ENCODE results near the gene PDE4D.

Gene PDE4D

DNA sequence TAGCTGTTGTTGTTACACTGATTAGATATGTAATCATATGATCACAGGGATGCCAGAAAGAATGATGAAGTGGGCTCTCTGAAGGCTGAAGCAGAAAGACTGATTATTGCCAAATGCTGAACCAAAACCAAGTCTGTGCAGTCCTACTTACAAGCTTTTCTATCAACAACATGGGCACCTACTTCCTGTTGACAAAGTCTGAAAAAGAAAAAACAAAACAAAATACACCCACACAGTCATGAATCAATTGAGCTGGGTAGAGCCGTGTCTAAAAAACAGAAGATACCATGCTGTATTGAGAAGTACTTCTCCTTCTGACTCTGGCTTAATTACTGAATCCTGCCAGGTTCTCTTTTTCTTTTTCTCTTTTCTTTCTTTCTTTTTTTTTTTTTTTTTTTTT is 947.3 kb downstream of the PDE4D start:
- no peak for ATAC-seq
- TF ChIP-seq OSR1 (CRISPR knock-in tag; IDR thresholded peaks at IDR 0.05) (no peak), PPARA (CRISPR knock-in tag; IDR thresholded peaks at IDR 0.05; ENCODE audit: borderline replicate concordance) (no peak), ESRRG (CRISPR knock-in tag; IDR thresholded peaks at IDR 0.05) (no peak), CSDC2 (CRISPR knock-in tag; IDR thresholded peaks at IDR 0.05) (no peak), TOX (CRISPR knock-in tag; IDR thresholded peaks at IDR 0.05; ENCODE audit: borderline replicate concordance) (no peak), ISL1 (CRISPR knock-in tag; IDR thresholded peaks at IDR 0.05) (no peak)

DNA sequence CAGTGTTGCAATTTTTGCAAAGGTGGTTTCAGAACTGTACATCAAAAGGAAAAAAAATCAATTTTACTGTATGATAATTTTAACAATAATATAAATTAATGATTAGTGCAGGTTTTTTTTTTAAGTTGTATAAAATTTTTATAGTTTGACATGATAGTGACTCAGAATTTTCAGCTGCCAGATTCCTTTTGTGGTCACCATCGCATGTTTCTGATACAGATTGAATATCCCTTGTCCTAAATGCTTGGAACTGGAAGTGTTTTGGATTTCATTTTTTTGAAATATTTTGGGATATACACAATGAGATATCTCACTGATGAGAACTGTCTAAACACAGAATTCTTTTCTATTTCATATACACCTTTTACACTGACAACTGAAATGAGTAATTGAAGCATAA is 949.3 kb downstream of the PDE4D start:
- ATAC-seq = no peak
- TF ChIP-seq ZNF8 (CRISPR knock-in tag; IDR thresholded peaks at IDR 0.05) (no peak), BACH2 (CRISPR knock-in tag; IDR thresholded peaks at IDR 0.05; ENCODE audit: borderline replicate concordance) (no peak), RARB (CRISPR knock-in tag; IDR thresholded peaks at IDR 0.05) (no peak)

DNA sequence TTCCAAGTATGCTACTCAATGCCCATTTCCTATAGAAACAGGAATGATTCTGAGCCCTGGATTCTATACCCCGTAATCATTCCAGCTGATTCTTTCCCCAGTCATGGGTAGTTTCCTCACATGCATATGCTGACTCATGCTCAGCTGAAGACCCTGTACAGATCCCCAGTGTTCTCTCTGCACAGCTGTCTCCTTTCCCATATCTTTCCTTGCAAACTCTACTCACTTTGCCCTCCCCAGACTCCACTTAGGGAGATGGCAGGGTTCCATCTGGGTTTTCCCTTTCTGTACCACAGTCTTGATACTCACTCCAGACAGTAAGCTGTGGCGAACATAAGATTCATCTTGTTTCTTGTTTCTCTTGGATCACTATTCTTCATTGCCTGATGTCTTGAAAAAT is 953.1 kb downstream of the PDE4D start:
- TF ChIP-seq RARB (CRISPR knock-in tag; IDR thresholded peaks at IDR 0.05) = no peak
- TF ChIP-seq, protein P1, sequence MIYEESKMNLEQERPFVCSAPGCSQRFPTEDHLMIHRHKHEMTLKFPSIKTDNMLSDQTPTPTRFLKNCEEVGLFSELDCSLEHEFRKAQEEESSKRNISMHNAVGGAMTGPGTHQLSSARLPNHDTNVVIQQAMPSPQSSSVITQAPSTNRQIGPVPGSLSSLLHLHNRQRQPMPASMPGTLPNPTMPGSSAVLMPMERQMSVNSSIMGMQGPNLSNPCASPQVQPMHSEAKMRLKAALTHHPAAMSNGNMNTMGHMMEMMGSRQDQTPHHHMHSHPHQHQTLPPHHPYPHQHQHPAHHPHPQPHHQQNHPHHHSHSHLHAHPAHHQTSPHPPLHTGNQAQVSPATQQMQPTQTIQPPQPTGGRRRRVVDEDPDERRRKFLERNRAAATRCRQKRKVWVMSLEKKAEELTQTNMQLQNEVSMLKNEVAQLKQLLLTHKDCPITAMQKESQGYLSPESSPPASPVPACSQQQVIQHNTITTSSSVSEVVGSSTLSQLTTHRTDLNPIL (CRISPR knock-in tag; IDR thresholded peaks at IDR 0.05; ENCODE audit: low read depth) = no peak
- ATAC-seq = no peak

DNA sequence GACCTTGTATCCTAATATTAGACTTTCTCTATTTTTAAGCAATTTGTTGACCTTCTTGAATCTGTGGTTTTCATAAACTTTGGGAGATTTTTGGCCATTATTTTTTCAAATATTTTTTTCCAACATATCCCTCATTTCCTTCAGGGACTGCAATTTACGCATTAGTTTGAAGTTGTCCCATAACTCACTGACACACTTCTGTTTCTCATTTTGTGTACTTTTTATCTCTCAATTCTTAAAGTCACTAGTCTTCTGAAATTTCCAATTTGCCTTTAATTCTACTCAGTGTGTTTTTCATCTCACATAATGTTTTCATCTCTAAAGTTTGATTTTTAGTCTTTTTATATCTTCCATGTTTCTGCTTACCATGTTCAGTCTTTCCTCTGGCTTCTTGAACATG is 953.9 kb downstream of the PDE4D start:
- no peak for ATAC-seq
- TF ChIP-seq ZNF8 (CRISPR knock-in tag; IDR thresholded peaks at IDR 0.05) (no peak), SNAI2 (CRISPR knock-in tag; IDR thresholded peaks at IDR 0.05) (no peak), CSDC2 (CRISPR knock-in tag; IDR thresholded peaks at IDR 0.05) (no peak), ESRRG (CRISPR knock-in tag; IDR thresholded peaks at IDR 0.05) (no peak), ZNF565 (CRISPR knock-in tag; conservative IDR thresholded peaks at IDR 0.05; ENCODE audit: low read depth) (no peak), ZC3H10 (CRISPR knock-in tag; IDR thresholded peaks at IDR 0.05) (no peak), BACH2 (CRISPR knock-in tag; IDR thresholded peaks at IDR 0.05; ENCODE audit: borderline replicate concordance) (no peak), RARB (CRISPR knock-in tag; IDR thresholded peaks at IDR 0.05) (no peak), OSR1 (CRISPR knock-in tag; IDR thresholded peaks at IDR 0.05) (no peak), ZFP30 (CRISPR knock-in tag; IDR thresholded peaks at IDR 0.05) (no peak), TOX (CRISPR knock-in tag; IDR thresholded peaks at IDR 0.05; ENCODE audit: borderline replicate concordance) (no peak), GLIS3 (CRISPR knock-in tag; IDR thresholded peaks at IDR 0.05) (no peak), PPARA (CRISPR knock-in tag; IDR thresholded peaks at IDR 0.05; ENCODE audit: borderline replicate concordance) (no peak), ZNF70 (CRISPR knock-in tag; IDR thresholded peaks at IDR 0.05) (no peak)
- TF ChIP-seq, protein P2, sequence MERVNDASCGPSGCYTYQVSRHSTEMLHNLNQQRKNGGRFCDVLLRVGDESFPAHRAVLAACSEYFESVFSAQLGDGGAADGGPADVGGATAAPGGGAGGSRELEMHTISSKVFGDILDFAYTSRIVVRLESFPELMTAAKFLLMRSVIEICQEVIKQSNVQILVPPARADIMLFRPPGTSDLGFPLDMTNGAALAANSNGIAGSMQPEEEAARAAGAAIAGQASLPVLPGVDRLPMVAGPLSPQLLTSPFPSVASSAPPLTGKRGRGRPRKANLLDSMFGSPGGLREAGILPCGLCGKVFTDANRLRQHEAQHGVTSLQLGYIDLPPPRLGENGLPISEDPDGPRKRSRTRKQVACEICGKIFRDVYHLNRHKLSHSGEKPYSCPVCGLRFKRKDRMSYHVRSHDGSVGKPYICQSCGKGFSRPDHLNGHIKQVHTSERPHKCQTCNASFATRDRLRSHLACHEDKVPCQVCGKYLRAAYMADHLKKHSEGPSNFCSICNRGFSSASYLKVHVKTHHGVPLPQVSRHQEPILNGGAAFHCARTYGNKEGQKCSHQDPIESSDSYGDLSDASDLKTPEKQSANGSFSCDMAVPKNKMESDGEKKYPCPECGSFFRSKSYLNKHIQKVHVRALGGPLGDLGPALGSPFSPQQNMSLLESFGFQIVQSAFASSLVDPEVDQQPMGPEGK (CRISPR knock-in tag; IDR thresholded peaks at IDR 0.05; ENCODE audit: borderline replicate concordance) = no peak
- TF ChIP-seq, protein P3, sequence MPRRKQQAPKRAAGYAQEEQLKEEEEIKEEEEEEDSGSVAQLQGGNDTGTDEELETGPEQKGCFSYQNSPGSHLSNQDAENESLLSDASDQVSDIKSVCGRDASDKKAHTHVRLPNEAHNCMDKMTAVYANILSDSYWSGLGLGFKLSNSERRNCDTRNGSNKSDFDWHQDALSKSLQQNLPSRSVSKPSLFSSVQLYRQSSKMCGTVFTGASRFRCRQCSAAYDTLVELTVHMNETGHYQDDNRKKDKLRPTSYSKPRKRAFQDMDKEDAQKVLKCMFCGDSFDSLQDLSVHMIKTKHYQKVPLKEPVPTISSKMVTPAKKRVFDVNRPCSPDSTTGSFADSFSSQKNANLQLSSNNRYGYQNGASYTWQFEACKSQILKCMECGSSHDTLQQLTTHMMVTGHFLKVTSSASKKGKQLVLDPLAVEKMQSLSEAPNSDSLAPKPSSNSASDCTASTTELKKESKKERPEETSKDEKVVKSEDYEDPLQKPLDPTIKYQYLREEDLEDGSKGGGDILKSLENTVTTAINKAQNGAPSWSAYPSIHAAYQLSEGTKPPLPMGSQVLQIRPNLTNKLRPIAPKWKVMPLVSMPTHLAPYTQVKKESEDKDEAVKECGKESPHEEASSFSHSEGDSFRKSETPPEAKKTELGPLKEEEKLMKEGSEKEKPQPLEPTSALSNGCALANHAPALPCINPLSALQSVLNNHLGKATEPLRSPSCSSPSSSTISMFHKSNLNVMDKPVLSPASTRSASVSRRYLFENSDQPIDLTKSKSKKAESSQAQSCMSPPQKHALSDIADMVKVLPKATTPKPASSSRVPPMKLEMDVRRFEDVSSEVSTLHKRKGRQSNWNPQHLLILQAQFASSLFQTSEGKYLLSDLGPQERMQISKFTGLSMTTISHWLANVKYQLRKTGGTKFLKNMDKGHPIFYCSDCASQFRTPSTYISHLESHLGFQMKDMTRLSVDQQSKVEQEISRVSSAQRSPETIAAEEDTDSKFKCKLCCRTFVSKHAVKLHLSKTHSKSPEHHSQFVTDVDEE (CRISPR knock-in tag; IDR thresholded peaks at IDR 0.05) = no peak
- TF ChIP-seq, protein P4, sequence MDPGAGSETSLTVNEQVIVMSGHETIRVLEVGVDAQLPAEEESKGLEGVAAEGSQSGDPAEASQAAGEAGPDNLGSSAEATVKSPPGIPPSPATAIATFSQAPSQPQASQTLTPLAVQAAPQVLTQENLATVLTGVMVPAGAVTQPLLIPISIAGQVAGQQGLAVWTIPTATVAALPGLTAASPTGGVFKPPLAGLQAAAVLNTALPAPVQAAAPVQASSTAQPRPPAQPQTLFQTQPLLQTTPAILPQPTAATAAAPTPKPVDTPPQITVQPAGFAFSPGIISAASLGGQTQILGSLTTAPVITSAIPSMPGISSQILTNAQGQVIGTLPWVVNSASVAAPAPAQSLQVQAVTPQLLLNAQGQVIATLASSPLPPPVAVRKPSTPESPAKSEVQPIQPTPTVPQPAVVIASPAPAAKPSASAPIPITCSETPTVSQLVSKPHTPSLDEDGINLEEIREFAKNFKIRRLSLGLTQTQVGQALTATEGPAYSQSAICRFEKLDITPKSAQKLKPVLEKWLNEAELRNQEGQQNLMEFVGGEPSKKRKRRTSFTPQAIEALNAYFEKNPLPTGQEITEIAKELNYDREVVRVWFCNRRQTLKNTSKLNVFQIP (CRISPR knock-in tag; IDR thresholded peaks at IDR 0.05; ENCODE audit: borderline replicate concordance, low read depth) = no peak

All from SK-N-SH treated with all-trans-retinoic acid at 6 μM for 48 hours (cell line).